K562 (cell line): ENCODE measurements around the gene PIK3CB.

ENCODE experiments used
- ELF4 ChIP-seq: fragments of 450-650 bp; formaldehyde crosslinking; IDR thresholded peaks from 2 replicates; pipeline ENCODE4 v1.4.0; 2022; ENCODE audit warnings: missing genetic modification characterization
- MXI1 ChIP-seq: IDR thresholded peaks from 2 replicates; pipeline ENCODE4 v1.6.1; 2011; ENCODE audit warnings: low read depth, mild to moderate bottlenecking, improper control_type of control experiment, low read length

GRCh38 chr3:138848696-138849095 is 14.0 kb upstream of the PIK3CB start:
- no peak for TF ChIP-seq ELF4 (CRISPR knock-in tag)
- no peak for TF ChIP-seq MXI1
